Keratinocyte (primary cell): Measurements from ENCODE around the gene CENPU. TPM values are rescaled to one million over a fixed set of nuclear protein-coding genes. Genes with fewer than 3 reads are reported as not detected.

Source experiments
- DNase-seq: peaks from one replicate; pipeline ENCODE4 v3.0.0-alpha.2; 2011; ENCODE audit warnings: low read depth, missing footprints, low spot score
- FAIRE-seq: peaks from 2 replicates; lab custom pipeline; 2011; peaks lifted over from hg19 to GRCh38; lab: Jason Lieb, UNC
- H2AFZ ChIP-seq: 2 replicates; pipeline ENCODE4 v1.6.0; 2012; ENCODE audit warnings: low read length, control low read depth, inconsistent platforms; ENCODE audit not compliant: control insufficient read depth
- H3K27ac ChIP-seq: 2 replicates; pipeline ENCODE4 v1.5.1; 2011; ENCODE audit warnings: low read length; ENCODE audit not compliant: control insufficient read depth, insufficient read depth
- H3K27me3 ChIP-seq: 3 replicates; pipeline ENCODE4 v1.6.0; 2011; ENCODE audit warnings: low read length; ENCODE audit not compliant: control insufficient read depth, insufficient read depth; ENCODE audit errors: extremely low read depth
- H3K36me3 ChIP-seq, 2 experiments: 2 replicates in 1 of 2; 3 replicates in 1 of 2; pipeline ENCODE4 v1.5.1; 2011; ENCODE audit warnings: low read length in 2 of 2, mild to moderate bottlenecking in 1 of 2; ENCODE audit not compliant: control insufficient read depth in 2 of 2, insufficient read depth in 2 of 2; ENCODE audit errors: extremely low read depth in 1 of 2
- H3K4me1 ChIP-seq: 3 replicates; pipeline ENCODE4 v1.5.1; 2011; ENCODE audit warnings: low read length; ENCODE audit not compliant: control insufficient read depth, insufficient read depth; ENCODE audit errors: extremely low read depth
- H3K4me2 ChIP-seq: 3 replicates; pipeline ENCODE4 v1.6.0; 2011; ENCODE audit warnings: low read depth, low read length; ENCODE audit not compliant: control insufficient read depth, insufficient read depth; ENCODE audit errors: extremely low read depth
- H3K4me3 ChIP-seq, 3 experiments: fragments of 200-600 bp in 1 of 3; sonication (generic) in 1 of 3; 2 replicates in 2 of 3; 3 replicates in 1 of 3; pipeline ENCODE4 v1.5.1; 2011 to 2016; ENCODE audit warnings: low read length in 3 of 3, mild to moderate bottlenecking in 3 of 3, control low read depth in 2 of 3, inconsistent platforms in 1 of 3, low read depth in 1 of 3, mixed read lengths in 1 of 3, mixed run types in 1 of 3, moderate library complexity in 1 of 3; ENCODE audit not compliant: control insufficient read depth in 2 of 3, insufficient read depth in 2 of 3; ENCODE audit errors: extremely low read depth in 1 of 3
- H3K79me2 ChIP-seq: 2 replicates; pipeline ENCODE4 v1.6.0; 2012; ENCODE audit warnings: low read length; ENCODE audit not compliant: control insufficient read depth, insufficient read depth
- H3K9ac ChIP-seq: 3 replicates; pipeline ENCODE4 v1.6.0; 2011; ENCODE audit warnings: low read length; ENCODE audit not compliant: control insufficient read depth, insufficient read depth; ENCODE audit errors: extremely low read depth
- H3K9me1 ChIP-seq: 3 replicates; pipeline ENCODE4 v1.6.0; 2011; ENCODE audit warnings: low read length; ENCODE audit not compliant: control insufficient read depth, insufficient read depth; ENCODE audit errors: extremely low read depth
- H3K9me3 ChIP-seq: 2 replicates; pipeline ENCODE4 v1.5.1; 2012; ENCODE audit warnings: low read depth, low read length; ENCODE audit not compliant: control insufficient read depth
- H4K20me1 ChIP-seq: 3 replicates; pipeline ENCODE4 v1.6.0; 2011; ENCODE audit warnings: low read length; ENCODE audit not compliant: control insufficient read depth, insufficient read depth; ENCODE audit errors: extremely low read depth
- CTCF ChIP-seq, 3 experiments: IDR thresholded peaks in 1 of 3; conservative IDR thresholded peaks in 1 of 3; optimal IDR thresholded peaks in 1 of 3; 2 replicates in 2 of 3; 3 replicates in 1 of 3; pipeline versions ENCODE3 to v1.5.1; 2011; ENCODE audit warnings: low read length in 3 of 3, mild to moderate bottlenecking in 3 of 3, moderate library complexity in 2 of 3, control low read depth in 1 of 3, inconsistent platforms in 1 of 3; ENCODE audit not compliant: insufficient read depth in 2 of 3; ENCODE audit errors: extremely low read depth in 1 of 3
- EZH2 ChIP-seq: IDR thresholded peaks from one replicate; pipeline ENCODE4 v1.6.1; 2012; ENCODE audit warnings: inconsistent platforms, mild to moderate bottlenecking, low read length, moderate library complexity
- dilution Hi-C: fragments of 300-500 bp; cut with MboI; formaldehyde crosslinking; loops from one replicate; pipeline ENCODE4 v1.7.0; 2020; ENCODE audit warnings: low sequenced_read_pairs; ENCODE audit not compliant: extremely low pct_ligation_motif_present
- polyA plus RNA-seq, 5 experiments: library from polyadenylated mRNA; depleted of rRNA in 3 of 5; stranded (reverse) in 3 of 5; stranded (forward) in 1 of 5; unstranded in 1 of 5; fragments of >200 nt; gene quantifications; 1 replicate in 1 of 5; 2 replicates in 3 of 5; 3 replicates in 1 of 5; pipeline versions ENCODE4 v1.2.1 to v1.2.3, GENCODE V29; 2011 to 2012; ENCODE audit warnings: missing spikeins in 2 of 5, low read depth in 1 of 5, low replicate concordance in 1 of 5

CENPU gene
- polyA plus RNA-seq, 1 donor (not counting 4 experiments of a cell fraction or from before 2014, with no cell fraction given) = 12.5 TPM

GRCh38 chr4:184721254-184721653, 12.6 kb downstream of the CENPU start:
- no peak overlapping the region for H3K27ac ChIP-seq
- H3K9ac ChIP-seq = no peak overlapping the region
- no peak for TF ChIP-seq EZH2
- TF ChIP-seq CTCF (optimal IDR thresholded peaks at IDR 0.05 in 1 of 3, IDR thresholded peaks at IDR 0.05 in 1 of 3, conservative IDR thresholded peaks at IDR 0.05 in 1 of 3; ENCODE audit: extremely low read depth in 1 of 3, insufficient read depth in 2 of 3, low read length in 3 of 3) = no peak
- peaks cover 4% of the 10 kb centered on the region in 2 experiments for H3K36me3 ChIP-seq
- dilution Hi-C loops = no loop called here
- H3K9me1 ChIP-seq = no peaks in the 10 kb centered on the region
- peaks cover 7% of the 10 kb centered on the region for H3K79me2 ChIP-seq
- H4K20me1 ChIP-seq = no peaks in the 10 kb centered on the region
- FAIRE-seq (no peak), DNase-seq (no peak)
- H3K27me3 ChIP-seq = no peaks in the 10 kb centered on the region
- no peak overlapping the region for H3K4me2 ChIP-seq
- no peak overlapping the region for H2AFZ ChIP-seq
- no peaks in the 10 kb centered on the region for H3K9me3 ChIP-seq
- no peaks in the 10 kb centered on the region for H3K4me1 ChIP-seq
- H3K4me3 ChIP-seq = no peak overlapping the region

GRCh38 chr4:184719407-184719806, 14.5 kb downstream of the CENPU start:
- dilution Hi-C loops = no loop called here
- peaks cover 3 to 4% of the 10 kb centered on the region in 2 experiments for H3K36me3 ChIP-seq

More at GRCh38 chr4:184719407-184719806, 14.5 kb downstream of the CENPU start:
- no peak for DNase-seq
- no peak overlapping the region for H3K9ac ChIP-seq
- H3K27ac ChIP-seq = no peak overlapping the region
- H3K79me2 ChIP-seq = peaks cover 7% of the 10 kb centered on the region
- TF ChIP-seq CTCF (optimal IDR thresholded peaks at IDR 0.05 in 1 of 3, IDR thresholded peaks at IDR 0.05 in 1 of 3, conservative IDR thresholded peaks at IDR 0.05 in 1 of 3; ENCODE audit: extremely low read depth in 1 of 3, insufficient read depth in 2 of 3, low read length in 3 of 3) (no peak), EZH2 (no peak)
- no peaks in the 10 kb centered on the region for H4K20me1 ChIP-seq
- no peaks in the 10 kb centered on the region for H3K9me1 ChIP-seq
- H2AFZ ChIP-seq = no peak overlapping the region
- FAIRE-seq = no peak
- no peaks in the 10 kb centered on the region for H3K4me1 ChIP-seq
- no peaks in the 10 kb centered on the region for H3K9me3 ChIP-seq
- H3K4me2 ChIP-seq = no peak overlapping the region
- no peak overlapping the region for H3K4me3 ChIP-seq
- H3K27me3 ChIP-seq = no peaks in the 10 kb centered on the region
